HL-60 (cell line): Measurements from ENCODE around the gene E2F7.

Source experiments
- CTCF ChIP-seq: IDR thresholded peaks from one replicate; pipeline ENCODE4 v1.5.1; 2011; ENCODE audit warnings: low read length, control low read depth, inconsistent platforms; ENCODE audit not compliant: insufficient read depth
- GABPA ChIP-seq: IDR thresholded peaks from 2 replicates; pipeline ENCODE4 v1.6.1; 2012; ENCODE audit warnings: low read depth
- POLR2AphosphoS5 ChIP-seq: IDR thresholded peaks from 2 replicates; pipeline ENCODE4 v1.6.1; 2012; ENCODE audit warnings: low read depth
- SPI1 ChIP-seq: IDR thresholded peaks from 2 replicates; pipeline ENCODE4 v1.6.1; 2012; ENCODE audit warnings: low read depth, mild to moderate bottlenecking, borderline replicate concordance
- TF ChIP-seq, protein P1 (sequence below): IDR thresholded peaks from 2 replicates; pipeline ENCODE4 v1.6.1; 2012; ENCODE audit warnings: low read depth; ENCODE audit not compliant: insufficient replicate concordance

- TF ChIP-seq CTCF (no peak), POLR2AphosphoS5 (no peak), SPI1 (no peak), GABPA (no peak)
- TF ChIP-seq, protein P1, sequence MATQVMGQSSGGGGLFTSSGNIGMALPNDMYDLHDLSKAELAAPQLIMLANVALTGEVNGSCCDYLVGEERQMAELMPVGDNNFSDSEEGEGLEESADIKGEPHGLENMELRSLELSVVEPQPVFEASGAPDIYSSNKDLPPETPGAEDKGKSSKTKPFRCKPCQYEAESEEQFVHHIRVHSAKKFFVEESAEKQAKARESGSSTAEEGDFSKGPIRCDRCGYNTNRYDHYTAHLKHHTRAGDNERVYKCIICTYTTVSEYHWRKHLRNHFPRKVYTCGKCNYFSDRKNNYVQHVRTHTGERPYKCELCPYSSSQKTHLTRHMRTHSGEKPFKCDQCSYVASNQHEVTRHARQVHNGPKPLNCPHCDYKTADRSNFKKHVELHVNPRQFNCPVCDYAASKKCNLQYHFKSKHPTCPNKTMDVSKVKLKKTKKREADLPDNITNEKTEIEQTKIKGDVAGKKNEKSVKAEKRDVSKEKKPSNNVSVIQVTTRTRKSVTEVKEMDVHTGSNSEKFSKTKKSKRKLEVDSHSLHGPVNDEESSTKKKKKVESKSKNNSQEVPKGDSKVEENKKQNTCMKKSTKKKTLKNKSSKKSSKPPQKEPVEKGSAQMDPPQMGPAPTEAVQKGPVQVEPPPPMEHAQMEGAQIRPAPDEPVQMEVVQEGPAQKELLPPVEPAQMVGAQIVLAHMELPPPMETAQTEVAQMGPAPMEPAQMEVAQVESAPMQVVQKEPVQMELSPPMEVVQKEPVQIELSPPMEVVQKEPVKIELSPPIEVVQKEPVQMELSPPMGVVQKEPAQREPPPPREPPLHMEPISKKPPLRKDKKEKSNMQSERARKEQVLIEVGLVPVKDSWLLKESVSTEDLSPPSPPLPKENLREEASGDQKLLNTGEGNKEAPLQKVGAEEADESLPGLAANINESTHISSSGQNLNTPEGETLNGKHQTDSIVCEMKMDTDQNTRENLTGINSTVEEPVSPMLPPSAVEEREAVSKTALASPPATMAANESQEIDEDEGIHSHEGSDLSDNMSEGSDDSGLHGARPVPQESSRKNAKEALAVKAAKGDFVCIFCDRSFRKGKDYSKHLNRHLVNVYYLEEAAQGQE = no peak
These were observed 61.5 kb downstream of the E2F7 start for GRCh38 chr12:77003914-77004313.
